Vagina (tissue), 2 donors: ENCODE data around the gene PCYT2. TPM values are rescaled to one million over a fixed set of nuclear protein-coding genes. Genes with fewer than 3 reads are reported as not detected.
A peak's percentile ranks its signal among the peaks of the same experiment; 100 is the strongest.

ENCODE experiments used
- DNase-seq, 2 donors: peaks; one replicate each; pipeline ENCODE4 v3.0.0-alpha.2; 2017; ENCODE audit errors: extremely low spot score in 2 of 2
- H3K27ac ChIP-seq: fragments of 200-600 bp; sonication (generic); one replicate; pipeline ENCODE4 v1.5.1; 2019
- H3K27me3 ChIP-seq: fragments of 200-600 bp; sonication (generic); one replicate; pipeline ENCODE4 v1.5.1; 2019
- H3K36me3 ChIP-seq, 2 donors: fragments of 200-600 bp; sonication (generic); one replicate each; pipeline ENCODE4 v1.5.1; 2017 to 2019
- H3K4me1 ChIP-seq: fragments of 200-600 bp; sonication (generic); one replicate; pipeline ENCODE4 v1.5.1; 2019
- H3K4me3 ChIP-seq, 2 donors: fragments of 200-600 bp; sonication (generic); 1 replicate in 1 of 2; 2 replicates in 1 of 2; pipeline ENCODE4 v1.5.1; 2016 to 2019
- H3K9me3 ChIP-seq: fragments of 200-600 bp; sonication (generic); one replicate; pipeline ENCODE4 v1.5.1; 2019
- CTCF ChIP-seq, 3 experiments: fragments of 450-650 bp in 2 of 3; fragments of 200-600 bp in 1 of 3; sonication (generic) in 1 of 3; IDR thresholded peaks; one replicate each; pipeline ENCODE4 v1.5.1; 2017 to 2019; ENCODE audit warnings: antibody characterized with exemption in 3 of 3, mild to moderate bottlenecking in 2 of 3, moderate library complexity in 2 of 3
- POLR2A ChIP-seq, 2 donors: fragments of 450-650 bp; IDR thresholded peaks; one replicate each; pipeline ENCODE4 v1.6.1; 2017; ENCODE audit warnings: antibody characterized with exemption in 2 of 2, mild to moderate bottlenecking in 2 of 2, moderate library complexity in 2 of 2
- POLR2AphosphoS5 ChIP-seq, 2 donors: sonication (generic); formaldehyde crosslinking; IDR thresholded peaks; one replicate each; pipeline ENCODE4 v1.9.0; 2017; ENCODE audit warnings: antibody characterized with exemption in 2 of 2, mild to moderate bottlenecking in 2 of 2, low read depth in 1 of 2; ENCODE audit not compliant: insufficient read depth in 1 of 2
- intact Hi-C: fragments of 100-400 bp; cut with DNase I; formaldehyde crosslinking; loops from one replicate; pipeline ENCODE4 v1.15.1; 2023
- total RNA-seq: library from RNA; depleted of rRNA; stranded (reverse); fragments of >200 nt; gene quantifications from one replicate; pipeline ENCODE4 v1.2.3, GENCODE V29; 2016

The PCYT2 gene
- total RNA-seq, 1 donor from 2014 or later: 28.0 TPM

- Histone ChIP-seq H3K36me3 (no peaks in the 10 kb centered on the region), H3K4me3 (no peak overlapping the region), H3K27me3 (no peaks in the 10 kb centered on the region), H3K27ac (no peak overlapping the region), H3K9me3 (no peaks in the 10 kb centered on the region), H3K4me1 (peaks cover under 1% of the 10 kb centered on the region)
- TF ChIP-seq CTCF (IDR thresholded peaks at IDR 0.05) (no peak), POLR2AphosphoS5 (IDR thresholded peaks at IDR 0.05; ENCODE audit: insufficient read depth in 1 of 2, low read depth in 1 of 2) (no peak), POLR2A (IDR thresholded peaks at IDR 0.05) (no peak)
- intact Hi-C loops: no loop called here
- DNase-seq: no peak
These were observed 32.9 kb downstream of the PCYT2 start for GRCh38 chr17:81878294-81878693.

- H3K9me3 ChIP-seq: no peaks in the 10 kb centered on the region
- intact Hi-C loops: no loop called here
- DNase-seq: no peak
- H3K27ac ChIP-seq: no peak overlapping the region
- no peak for TF ChIP-seq POLR2AphosphoS5 (IDR thresholded peaks at IDR 0.05; ENCODE audit: insufficient read depth in 1 of 2, low read depth in 1 of 2)
- TF ChIP-seq POLR2A (IDR thresholded peaks at IDR 0.05): no peak
- TF ChIP-seq CTCF (IDR thresholded peaks at IDR 0.05): no peak
- H3K27me3 ChIP-seq: no peaks in the 10 kb centered on the region
- no peaks in the 10 kb centered on the region for H3K36me3 ChIP-seq
- H3K4me1 ChIP-seq: peaks cover 7% of the 10 kb centered on the region
- no peak overlapping the region for H3K4me3 ChIP-seq
These were observed 33.6 kb downstream of the PCYT2 start for GRCh38 chr17:81877569-81877968.

GRCh38 chr17:81871387-81872230 is 39.6 kb downstream of the PCYT2 start:
- Histone ChIP-seq H3K36me3 (peaks cover 0 to 9% of the 10 kb centered on the region in 2 donors), H3K27ac (peak overlapping the region; percentile 82), H3K9me3 (no peaks in the 10 kb centered on the region), H3K4me1 (peaks cover 55% of the 10 kb centered on the region), H3K4me3 (peak overlapping the region; percentile 60 to 67), H3K27me3 (no peaks in the 10 kb centered on the region)
- TF ChIP-seq POLR2A (IDR thresholded peaks at IDR 0.05): peak in 1 of 2 donors; percentile 98
- TF ChIP-seq CTCF (IDR thresholded peaks at IDR 0.05): peak in 2 of 3 experiments; percentile 32 to 66
- TF ChIP-seq POLR2AphosphoS5 (IDR thresholded peaks at IDR 0.05; ENCODE audit: insufficient read depth in 1 of 2, low read depth in 1 of 2): peak; percentile 53 to 89
- intact Hi-C loops: no loop called here
- DNase-seq: peak in 1 of 2 donors; percentile 90

- no peak for DNase-seq
- Histone ChIP-seq H3K4me1 (peaks cover 61% of the 10 kb centered on the region), H3K9me3 (no peaks in the 10 kb centered on the region), H3K27me3 (no peaks in the 10 kb centered on the region), H3K36me3 (peaks cover 0 to 9% of the 10 kb centered on the region in 2 donors), H3K4me3 (peak within 1 kb of the TSS; percentile 60 to 67), H3K27ac (peak within 1 kb of the TSS; percentile 82)
- intact Hi-C loops: no loop called here
- TF ChIP-seq POLR2AphosphoS5 (IDR thresholded peaks at IDR 0.05; ENCODE audit: insufficient read depth in 1 of 2, low read depth in 1 of 2) (no peak), CTCF (IDR thresholded peaks at IDR 0.05) (no peak), POLR2A (IDR thresholded peaks at IDR 0.05) (no peak)
These were observed 40.2 kb downstream of the PCYT2 start, which contains the start of gene ARHGDIA for GRCh38 chr17:81870981-81871386. Gene ARHGDIA (minus strand): TSS chr17:81871337. CDS start chr17:81869930, 1,407 bp downstream.
